Endodermal cell (in vitro differentiated cells): ENCODE data around the gene ABCD3. TPM values are rescaled to one million over a fixed set of nuclear protein-coding genes. Genes with fewer than 3 reads are reported as not detected.

Experiments used
- DNase-seq: peaks from one replicate; pipeline ENCODE4 v3.0.0-alpha.2; 2017
- H3K27ac ChIP-seq: 2 replicates; pipeline ENCODE4 v1.5.1; 2013; ENCODE audit warnings: mild to moderate bottlenecking, low read depth, low read length, moderate library complexity
- H3K27me3 ChIP-seq: 2 replicates; pipeline ENCODE4 v1.6.1; 2013; ENCODE audit warnings: mild to moderate bottlenecking, low read length, moderate library complexity; ENCODE audit not compliant: insufficient read depth, control insufficient read depth, poor library complexity, severe bottlenecking
- H3K36me3 ChIP-seq: 2 replicates; pipeline ENCODE4 v1.7.0; 2013; ENCODE audit warnings: mild to moderate bottlenecking, low read length, moderate library complexity; ENCODE audit not compliant: control insufficient read depth, insufficient read depth
- H3K4me1 ChIP-seq: one replicate; pipeline ENCODE4 v1.7.0; 2013; ENCODE audit warnings: low read length; ENCODE audit not compliant: control insufficient read depth, insufficient read depth
- H3K4me3 ChIP-seq: 2 replicates; pipeline ENCODE4 v1.5.1; 2013; ENCODE audit warnings: mild to moderate bottlenecking, low read length, moderate library complexity
- H3K9ac ChIP-seq: 2 replicates; pipeline ENCODE4 v1.6.1; 2013; ENCODE audit warnings: mild to moderate bottlenecking, low read length, moderate library complexity; ENCODE audit not compliant: poor library complexity, severe bottlenecking; ENCODE audit errors: extremely low read depth
- H3K9me3 ChIP-seq: 2 replicates; pipeline ENCODE4 v1.6.1; 2013; ENCODE audit warnings: mild to moderate bottlenecking, low read length, moderate library complexity; ENCODE audit not compliant: control insufficient read depth
- H3K27ac Mint-ChIP-seq: 2 replicates; pipeline ENCODE4 v1.8.0; 2020; ENCODE audit warnings: mixed read lengths
- H3K27me3 Mint-ChIP-seq: 2 replicates; pipeline ENCODE4 v1.8.0; 2021; ENCODE audit warnings: mild to moderate bottlenecking, mixed read lengths; ENCODE audit not compliant: insufficient read depth
- H3K36me3 Mint-ChIP-seq: 2 replicates; pipeline ENCODE4 v1.8.0; 2020; ENCODE audit warnings: low read depth, mixed read lengths
- H3K4me1 Mint-ChIP-seq: 2 replicates; pipeline ENCODE4 v1.8.0; 2020; ENCODE audit warnings: mixed read lengths
- H3K4me3 Mint-ChIP-seq: 2 replicates; pipeline ENCODE4 v1.8.0; 2020; ENCODE audit warnings: mild to moderate bottlenecking, moderate library complexity, mixed read lengths
- H3K9me3 Mint-ChIP-seq: 2 replicates; pipeline ENCODE4 v1.8.0; 2020; ENCODE audit warnings: mild to moderate bottlenecking, mixed read lengths
- CTCF ChIP-seq: fragments of 200-600 bp; sonication (generic); conservative IDR thresholded peaks from 2 replicates; pipeline ENCODE4 v1.5.0; 2021; ENCODE audit warnings: antibody characterized with exemption, mild to moderate bottlenecking
- WGBS, 2 experiments: methylation state at CpG; one replicate each; pipeline versions ENCODE4 v1.1.5 to v1.1.7; 2013; ENCODE audit warnings: missing lambda C conversion rate in 2 of 2, mixed read lengths in 1 of 2; ENCODE audit not compliant: insufficient coverage in 1 of 2, insufficient read length in 1 of 2; 5-methylcytosine and 5-hydroxymethylcytosine counted together
- total RNA-seq, 2 donors: library from RNA; stranded (reverse); fragmentation: NEBNext Ultra II Directional in 1 of 2; extraction: Animal tissue kit (Norgen Biotek cat#: 25700) in 1 of 2; gene quantifications; 2 replicates in 1 of 2; 3 replicates in 1 of 2; pipeline ENCODE4 v1.2.1, GENCODE V29; 2021

ABCD3 gene
- total RNA-seq, 2 donors from 2014 or later, result 28.1 to 33.3 TPM

- no peaks in the 10 kb centered on the region for H3K27me3 ChIP-seq
- H3K4me3 ChIP-seq, result no peak overlapping the region
- H3K9me3 ChIP-seq, result peaks cover 19% of the 10 kb centered on the region
- no peak overlapping the region for H3K27ac Mint-ChIP-seq
- peaks cover 19% of the 10 kb centered on the region for H3K4me1 Mint-ChIP-seq
- H3K9me3 Mint-ChIP-seq, result peaks cover 21% of the 10 kb centered on the region
- no peak for DNase-seq
- no peak overlapping the region for H3K27ac ChIP-seq
- no peak for TF ChIP-seq CTCF
- H3K4me1 ChIP-seq, result no peaks in the 10 kb centered on the region
- 96% methylated on average over 1 of the region's 1 CpG; no CpG with 5 or more reads in 1 of the 2 experiments for WGBS, 2 experiments
- no peaks in the 10 kb centered on the region for H3K27me3 Mint-ChIP-seq
- no peaks in the 10 kb centered on the region for H3K36me3 ChIP-seq
- no peaks in the 10 kb centered on the region for H3K36me3 Mint-ChIP-seq
- no peak overlapping the region for H3K9ac ChIP-seq
- H3K4me3 Mint-ChIP-seq, result no peak overlapping the region
These were observed 23.9 kb upstream of the ABCD3 start for GRCh38 chr1:94394247-94394646.

DNA sequence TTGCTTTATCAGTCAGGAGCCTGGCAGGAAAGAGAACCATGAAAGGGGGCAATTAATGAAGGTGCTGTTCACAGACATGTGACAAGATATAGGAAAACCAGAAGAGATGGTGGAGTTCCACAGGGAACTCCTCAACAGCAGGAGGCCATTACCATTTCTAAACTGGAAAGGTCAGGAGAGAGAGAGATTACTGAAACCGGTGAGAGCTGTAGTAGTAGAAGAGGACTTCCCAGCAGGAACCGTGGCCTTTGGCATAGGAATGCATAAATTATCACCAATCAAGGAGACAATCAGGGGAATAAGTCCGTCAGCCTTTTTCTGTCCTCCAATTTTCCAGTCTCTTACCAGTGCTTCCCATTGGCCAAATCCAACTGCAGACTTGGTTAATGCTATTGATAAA, 23.0 kb upstream of the ABCD3 start:
- Histone ChIP-seq H3K27ac (no peak overlapping the region), H3K27me3 (no peaks in the 10 kb centered on the region), H3K4me3 (no peak overlapping the region), H3K4me1 (no peaks in the 10 kb centered on the region), H3K9me3 (peaks cover 12% of the 10 kb centered on the region), H3K9ac (no peak overlapping the region), H3K36me3 (no peaks in the 10 kb centered on the region)
- Mint-ChIP-seq H3K4me3 (no peak overlapping the region), H3K4me1 (peaks cover 19% of the 10 kb centered on the region), H3K36me3 (no peaks in the 10 kb centered on the region), H3K27ac (no peak overlapping the region), H3K9me3 (peaks cover 13% of the 10 kb centered on the region), H3K27me3 (no peaks in the 10 kb centered on the region)
- DNase-seq, result peak; percentile 56
- 34 to 39% methylated on average over 2 to 3 of the region's 3 CpGs for WGBS, 2 experiments
- no peak for TF ChIP-seq CTCF

- H3K27me3 ChIP-seq, result no peaks in the 10 kb centered on the region
- H3K4me3 ChIP-seq, result no peak overlapping the region
- Mint-ChIP-seq H3K36me3 (no peaks in the 10 kb centered on the region), H3K27me3 (no peaks in the 10 kb centered on the region), H3K27ac (no peak overlapping the region), H3K9me3 (peaks cover 7% of the 10 kb centered on the region), H3K4me3 (no peak overlapping the region), H3K4me1 (peaks cover 19% of the 10 kb centered on the region)
- no peak overlapping the region for H3K9ac ChIP-seq
- H3K27ac ChIP-seq, result no peak overlapping the region
- H3K9me3 ChIP-seq, result peaks cover 6% of the 10 kb centered on the region
- no CpG with 5 or more reads among the region's 2 CpGs for WGBS, 2 experiments
- H3K4me1 ChIP-seq, result no peaks in the 10 kb centered on the region
- H3K36me3 ChIP-seq, result no peaks in the 10 kb centered on the region
- TF ChIP-seq CTCF, result no peak
- DNase-seq, result no peak
These were observed 22.4 kb upstream of the ABCD3 start for GRCh38 chr1:94395748-94396309.
